Activated T-cell treated with anti-CD3 and anti-CD28 coated beads, Interleukin-2, amount 50 U/mL, for 24 hours (primary cell): ENCODE data around the gene GREB1L.

Experiments used
- DNase-seq: peaks from one replicate; pipeline ENCODE4 v3.0.0-alpha.2; 2020
- H3K27ac Mint-ChIP-seq: 2 replicates; pipeline ENCODE4 v1.8.0; 2020; ENCODE audit warnings: mild to moderate bottlenecking, mixed read lengths
- H3K27me3 Mint-ChIP-seq: 2 replicates; pipeline ENCODE4 v1.8.0; 2020; ENCODE audit warnings: mixed read lengths
- H3K36me3 Mint-ChIP-seq: 2 replicates; pipeline ENCODE4 v1.8.0; 2020; ENCODE audit warnings: low read depth, mixed read lengths
- H3K4me1 Mint-ChIP-seq: 2 replicates; pipeline ENCODE4 v1.8.0; 2020; ENCODE audit warnings: low read depth, mixed read lengths
- H3K4me3 Mint-ChIP-seq: 2 replicates; pipeline ENCODE4 v1.8.0; 2020; ENCODE audit warnings: mild to moderate bottlenecking, moderate library complexity, mixed read lengths
- H3K9me3 Mint-ChIP-seq: 2 replicates; pipeline ENCODE4 v1.8.0; 2020; ENCODE audit warnings: mixed read lengths

GREB1L gene

GRCh38 chr18:21450503-21450902 lies 208.5 kb downstream of the GREB1L start:
- H3K4me1 Mint-ChIP-seq: no peaks in the 10 kb centered on the region
- no peak overlapping the region for H3K4me3 Mint-ChIP-seq
- peaks cover 20% of the 10 kb centered on the region for H3K27me3 Mint-ChIP-seq
- no peak for DNase-seq
- H3K9me3 Mint-ChIP-seq: no peaks in the 10 kb centered on the region
- no peaks in the 10 kb centered on the region for H3K36me3 Mint-ChIP-seq
- no peak overlapping the region for H3K27ac Mint-ChIP-seq

GRCh38 chr18:21450913-21451312 lies 208.9 kb downstream of the GREB1L start:
- Mint-ChIP-seq H3K27me3 (peaks cover 20% of the 10 kb centered on the region), H3K36me3 (no peaks in the 10 kb centered on the region), H3K4me1 (no peaks in the 10 kb centered on the region), H3K27ac (no peak overlapping the region), H3K4me3 (no peak overlapping the region), H3K9me3 (no peaks in the 10 kb centered on the region)
- no peak for DNase-seq

- H3K27me3 Mint-ChIP-seq: peaks cover 20% of the 10 kb centered on the region
- DNase-seq: no peak
- H3K36me3 Mint-ChIP-seq: no peaks in the 10 kb centered on the region
- H3K4me1 Mint-ChIP-seq: peaks cover 4% of the 10 kb centered on the region
- no peak overlapping the region for H3K27ac Mint-ChIP-seq
- no peaks in the 10 kb centered on the region for H3K9me3 Mint-ChIP-seq
- H3K4me3 Mint-ChIP-seq: no peak overlapping the region
These were observed 209.8 kb downstream of the GREB1L start for GRCh38 chr18:21451851-21452250.

GRCh38 chr18:21452276-21452780 lies 210.3 kb downstream of the GREB1L start:
- peaks cover 20% of the 10 kb centered on the region for H3K27me3 Mint-ChIP-seq
- H3K9me3 Mint-ChIP-seq: no peaks in the 10 kb centered on the region
- no peak for DNase-seq
- H3K36me3 Mint-ChIP-seq: no peaks in the 10 kb centered on the region
- H3K4me1 Mint-ChIP-seq: peaks cover 4% of the 10 kb centered on the region
- H3K4me3 Mint-ChIP-seq: no peak overlapping the region
- no peak overlapping the region for H3K27ac Mint-ChIP-seq

DNA sequence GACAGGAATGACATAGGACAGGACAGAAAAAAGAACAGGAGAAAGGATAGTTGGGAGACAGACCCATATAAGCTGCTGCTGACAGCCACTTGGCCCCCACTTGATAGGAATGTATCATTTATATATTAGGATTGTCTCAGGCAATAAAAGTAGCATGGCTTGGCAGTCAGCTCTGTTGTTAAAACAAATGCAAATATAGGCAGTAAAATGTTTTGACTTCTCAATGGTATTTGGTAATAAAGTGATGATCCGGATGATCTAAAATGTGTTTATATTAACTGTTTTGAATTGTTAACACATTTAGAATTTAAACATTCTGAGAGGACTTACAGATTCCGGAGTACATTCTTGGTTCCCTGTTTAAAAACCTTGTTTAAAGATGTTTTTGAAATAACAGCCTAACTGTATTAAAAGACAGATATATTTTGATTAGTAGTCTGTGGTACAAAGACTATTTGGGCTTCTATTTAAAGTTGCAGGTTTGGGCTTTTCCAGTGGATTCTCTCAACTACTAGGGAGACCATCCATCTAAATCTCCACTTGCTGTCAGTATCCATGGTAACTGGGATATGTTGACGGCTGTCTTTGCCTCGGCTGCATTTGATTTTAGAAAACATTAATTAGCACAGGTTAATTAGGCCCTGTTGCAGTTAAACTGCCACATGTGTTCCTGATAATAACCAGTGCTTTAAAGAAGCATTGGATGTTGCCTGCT lies 210.9 kb downstream of the GREB1L start:
- no peak overlapping the region for H3K27ac Mint-ChIP-seq
- peaks cover 20% of the 10 kb centered on the region for H3K27me3 Mint-ChIP-seq
- H3K4me3 Mint-ChIP-seq: no peak overlapping the region
- H3K36me3 Mint-ChIP-seq: no peaks in the 10 kb centered on the region
- no peaks in the 10 kb centered on the region for H3K9me3 Mint-ChIP-seq
- H3K4me1 Mint-ChIP-seq: peaks cover 4% of the 10 kb centered on the region
- DNase-seq: no peak

GRCh38 chr18:21453511-21453901 lies 211.5 kb downstream of the GREB1L start:
- H3K4me1 Mint-ChIP-seq: peaks cover 4% of the 10 kb centered on the region
- no peak overlapping the region for H3K4me3 Mint-ChIP-seq
- no peak for DNase-seq
- H3K36me3 Mint-ChIP-seq: no peaks in the 10 kb centered on the region
- no peaks in the 10 kb centered on the region for H3K9me3 Mint-ChIP-seq
- peaks cover 18% of the 10 kb centered on the region for H3K27me3 Mint-ChIP-seq
- H3K27ac Mint-ChIP-seq: no peak overlapping the region

DNA sequence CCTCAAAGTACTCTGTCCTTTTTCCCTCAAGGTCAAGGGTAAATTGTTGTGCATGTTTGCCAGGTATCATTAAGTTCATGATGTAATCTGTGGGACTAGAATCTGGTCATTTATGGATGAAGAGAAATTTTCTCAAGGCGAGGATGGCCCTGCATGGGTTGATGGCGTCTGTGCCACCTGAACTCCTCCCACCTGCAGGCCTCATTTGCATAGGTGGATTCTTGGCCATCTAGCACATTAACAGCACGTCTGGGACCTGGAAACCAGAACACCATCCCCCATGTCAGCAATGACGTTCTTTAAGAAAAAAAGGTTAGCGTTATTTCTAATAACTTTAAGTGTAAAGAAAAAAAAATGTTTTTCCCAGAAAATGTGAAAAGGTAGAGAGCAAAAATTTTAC lies 212.7 kb downstream of the GREB1L start:
- Mint-ChIP-seq H3K27ac (no peak overlapping the region), H3K4me1 (peaks cover 4% of the 10 kb centered on the region), H3K9me3 (no peaks in the 10 kb centered on the region), H3K4me3 (no peak overlapping the region), H3K27me3 (peaks cover 13% of the 10 kb centered on the region), H3K36me3 (no peaks in the 10 kb centered on the region)
- DNase-seq: no peak

DNA sequence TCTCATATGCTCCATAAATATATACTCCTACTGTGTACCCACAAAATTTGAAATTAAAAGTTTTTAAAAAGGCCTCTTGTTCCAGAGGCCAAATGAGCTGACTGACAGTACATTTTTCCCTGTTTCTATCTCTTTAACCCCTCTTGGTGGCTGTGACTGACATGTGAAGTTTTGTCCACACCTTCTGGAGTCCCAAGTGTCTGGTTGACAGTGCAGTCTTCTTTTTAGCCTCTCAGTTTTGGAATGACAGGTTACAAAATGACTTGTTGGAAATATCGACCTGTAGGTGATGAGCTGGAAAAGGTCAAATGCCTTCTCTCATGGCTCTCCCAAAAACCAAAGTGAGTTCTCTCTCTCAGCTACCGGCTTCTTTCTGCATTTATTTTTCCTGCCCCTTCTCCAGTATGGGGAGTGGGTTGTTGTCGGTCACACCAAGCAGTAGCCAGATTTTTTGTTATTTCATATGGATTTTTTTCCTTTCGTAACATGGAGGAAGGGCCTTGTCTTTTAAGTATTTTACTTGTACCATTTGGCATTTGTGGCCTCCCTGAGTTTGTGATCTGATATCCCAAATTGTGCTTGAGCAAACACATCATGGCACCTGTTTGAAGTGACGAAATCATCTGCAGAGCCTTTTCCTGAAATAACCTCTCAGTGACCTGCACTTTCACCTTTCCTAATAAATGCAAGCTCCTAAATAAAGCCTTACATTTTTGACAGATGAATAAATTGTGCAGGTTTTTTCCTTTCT lies 214.6 kb downstream of the GREB1L start:
- Mint-ChIP-seq H3K4me3 (no peak overlapping the region), H3K27ac (no peak overlapping the region), H3K27me3 (peaks cover 8% of the 10 kb centered on the region), H3K4me1 (peaks cover 4% of the 10 kb centered on the region), H3K36me3 (no peaks in the 10 kb centered on the region), H3K9me3 (no peaks in the 10 kb centered on the region)
- DNase-seq: no peak

GRCh38 chr18:21457179-21457535 lies 215.1 kb downstream of the GREB1L start:
- Mint-ChIP-seq H3K4me1 (peaks cover 4% of the 10 kb centered on the region), H3K9me3 (no peaks in the 10 kb centered on the region), H3K27me3 (peaks cover 9% of the 10 kb centered on the region), H3K27ac (no peak overlapping the region), H3K4me3 (no peak overlapping the region), H3K36me3 (no peaks in the 10 kb centered on the region)
- DNase-seq: no peak

DNA sequence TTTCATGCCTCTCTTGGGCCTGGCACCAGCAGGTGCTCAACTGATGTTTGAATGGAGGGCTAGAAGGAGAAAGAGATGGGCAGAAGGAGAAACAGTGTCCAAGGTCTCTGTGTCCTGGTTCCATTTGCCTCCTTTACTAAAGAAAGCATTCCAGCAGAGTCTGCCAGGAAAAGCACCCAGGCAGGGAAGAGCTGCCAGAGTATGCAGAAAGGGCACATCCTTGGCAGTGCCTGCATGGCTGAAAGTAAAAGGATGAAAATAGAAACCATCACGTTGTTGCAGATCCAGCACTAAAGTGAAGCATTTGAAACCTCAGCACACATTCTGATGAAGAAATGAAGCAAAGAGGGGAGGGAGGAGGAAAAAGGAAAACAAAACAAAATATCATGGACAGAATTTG lies 216.3 kb downstream of the GREB1L start:
- peaks cover 4% of the 10 kb centered on the region for H3K4me1 Mint-ChIP-seq
- no peaks in the 10 kb centered on the region for H3K36me3 Mint-ChIP-seq
- H3K4me3 Mint-ChIP-seq: no peak overlapping the region
- H3K27me3 Mint-ChIP-seq: peaks cover 13% of the 10 kb centered on the region
- no peaks in the 10 kb centered on the region for H3K9me3 Mint-ChIP-seq
- no peak overlapping the region for H3K27ac Mint-ChIP-seq
- no peak for DNase-seq

GRCh38 chr18:21458788-21459187 lies 216.8 kb downstream of the GREB1L start:
- peaks cover 4% of the 10 kb centered on the region for H3K4me1 Mint-ChIP-seq
- no peak for DNase-seq
- no peaks in the 10 kb centered on the region for H3K36me3 Mint-ChIP-seq
- no peaks in the 10 kb centered on the region for H3K9me3 Mint-ChIP-seq
- no peak overlapping the region for H3K27ac Mint-ChIP-seq
- no peak overlapping the region for H3K4me3 Mint-ChIP-seq
- peaks cover 18% of the 10 kb centered on the region for H3K27me3 Mint-ChIP-seq

- peaks cover 4% of the 10 kb centered on the region for H3K4me1 Mint-ChIP-seq
These were observed 217.8 kb downstream of the GREB1L start for GRCh38 chr18:21459706-21460286.

DNA sequence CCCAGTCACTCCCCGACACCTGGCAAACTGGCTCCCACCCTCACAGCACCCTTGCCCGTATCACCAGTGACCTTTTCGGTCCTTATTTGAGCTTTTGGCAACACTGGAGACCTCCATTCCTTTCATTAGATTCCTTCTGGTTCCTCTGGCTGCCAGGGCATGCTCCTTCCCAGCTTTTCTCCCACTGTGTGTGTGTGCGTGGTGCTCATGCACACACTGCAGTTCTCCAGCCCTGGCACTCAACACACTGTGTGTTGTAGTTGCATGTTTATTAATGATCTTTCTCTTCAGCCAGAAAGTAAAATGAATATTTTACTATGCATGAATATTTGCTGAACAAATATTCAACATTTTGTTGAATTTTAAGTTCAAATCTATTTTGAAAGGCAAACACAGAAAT lies 219.4 kb downstream of the GREB1L start:
- no peak for DNase-seq
- Mint-ChIP-seq H3K4me3 (no peak overlapping the region), H3K27me3 (peaks cover 21% of the 10 kb centered on the region), H3K36me3 (no peaks in the 10 kb centered on the region), H3K27ac (no peak overlapping the region), H3K4me1 (peaks cover 2% of the 10 kb centered on the region), H3K9me3 (no peaks in the 10 kb centered on the region)

More at GRCh38 chr18:21459706-21460286, 217.8 kb downstream of the GREB1L start:
- no peaks in the 10 kb centered on the region for H3K36me3 Mint-ChIP-seq
- no peak for DNase-seq
- peaks cover 21% of the 10 kb centered on the region for H3K27me3 Mint-ChIP-seq
- no peak overlapping the region for H3K4me3 Mint-ChIP-seq
- H3K27ac Mint-ChIP-seq: no peak overlapping the region
- no peaks in the 10 kb centered on the region for H3K9me3 Mint-ChIP-seq

DNA sequence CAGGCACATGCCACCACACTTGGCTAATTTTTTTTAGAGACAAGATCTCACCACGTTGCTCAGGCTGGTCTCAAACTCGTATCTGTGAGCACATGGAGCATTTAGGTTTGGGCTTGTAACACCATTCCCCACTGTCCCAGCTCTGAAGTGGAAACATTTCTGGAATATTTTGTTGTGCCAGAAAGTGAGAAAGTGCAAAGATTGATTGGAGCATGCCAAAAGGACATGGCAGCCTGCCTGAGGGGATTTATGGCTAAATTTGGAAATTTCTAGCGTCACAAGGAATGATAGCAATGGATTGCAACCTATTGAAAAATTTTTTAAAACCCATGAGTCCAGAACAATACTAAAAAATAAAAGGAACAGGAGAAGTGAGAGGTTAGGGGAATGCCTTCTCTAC lies 221.7 kb downstream of the GREB1L start:
- Mint-ChIP-seq H3K4me1 (no peaks in the 10 kb centered on the region), H3K4me3 (no peak overlapping the region), H3K36me3 (no peaks in the 10 kb centered on the region), H3K27me3 (peaks cover 24% of the 10 kb centered on the region), H3K9me3 (no peaks in the 10 kb centered on the region), H3K27ac (no peak overlapping the region)
- DNase-seq: no peak
